Stimulated activated CD8-positive, alpha-beta memory T cell treated with anti-CD3 and anti-CD28 coated beads, Interleukin-4, amount 100 ng/mL, for 24 hours (primary cell): ENCODE data around the gene OR52A1.
"Not testable (repeated sequence)": the region's sequence is repeated elsewhere in the genome, so short reads cannot be mapped to it uniquely, and the experiment has no call there.

Experiments used
- DNase-seq: peaks from one replicate; pipeline ENCODE4 v3.0.0-alpha.2; 2020; ENCODE audit warnings: low read depth

The OR52A1 gene

GRCh38 chr11:5154657-5155056, at the start of gene OR52A1:
Gene OR52A1 (minus strand): TSS chr11:5154757. CDS start chr11:5152369, 2,388 bp downstream.
- no peak for DNase-seq

- DNase-seq, result no peak
Observed at GRCh38 chr11:5203366-5203765, 48.8 kb upstream of the OR52A1 start.

- no peak for DNase-seq
Observed at GRCh38 chr11:5200582-5200981, 46.0 kb upstream of the OR52A1 start, which contains the start of gene OR51V1. Gene OR51V1 (minus strand): TSS chr11:5200682. CDS start chr11:5200682, 0 bp downstream.

- no peak for DNase-seq
Observed at GRCh38 chr11:5198285-5198684, 43.7 kb upstream of the OR52A1 start.

DNA sequence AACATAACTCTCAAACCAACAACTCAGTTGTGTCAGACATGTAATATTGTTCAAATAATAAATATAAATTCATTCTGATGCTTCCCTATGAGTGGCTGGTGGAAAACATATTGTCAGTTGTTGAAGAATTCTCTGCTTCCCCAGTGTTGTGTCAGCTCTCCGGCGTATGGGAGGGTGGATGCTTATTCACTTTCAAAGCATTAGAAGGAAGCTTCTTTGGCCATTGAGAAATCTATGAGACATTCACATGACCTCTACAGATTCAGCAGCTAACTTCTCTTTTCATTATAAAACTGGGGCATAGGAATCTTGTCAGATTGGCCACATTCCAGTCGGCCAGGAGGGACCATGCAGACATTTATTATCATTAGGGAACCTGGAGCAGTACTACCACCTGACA, 43.0 kb upstream of the OR52A1 start:
- no peak for DNase-seq

DNA sequence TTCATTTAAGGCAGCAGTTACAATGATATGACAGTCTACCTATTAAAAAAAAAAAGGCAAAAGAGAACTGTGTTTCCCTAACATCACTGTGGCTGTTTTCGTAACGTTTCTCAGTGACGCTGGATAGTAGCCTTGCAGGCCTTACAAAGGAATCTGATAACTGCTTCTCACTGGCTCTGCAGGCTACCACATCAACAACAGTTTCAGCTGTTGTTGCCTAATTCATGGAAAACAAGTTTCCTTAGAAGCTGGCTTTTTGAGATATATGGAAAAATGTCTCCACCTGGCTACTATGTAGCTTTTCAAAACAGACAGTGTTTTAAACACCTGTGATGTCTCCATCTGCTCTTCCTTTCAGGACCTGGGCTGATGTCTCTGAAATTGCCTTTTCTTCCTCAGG, 42.2 kb upstream of the OR52A1 start:
- DNase-seq, result no peak

DNA sequence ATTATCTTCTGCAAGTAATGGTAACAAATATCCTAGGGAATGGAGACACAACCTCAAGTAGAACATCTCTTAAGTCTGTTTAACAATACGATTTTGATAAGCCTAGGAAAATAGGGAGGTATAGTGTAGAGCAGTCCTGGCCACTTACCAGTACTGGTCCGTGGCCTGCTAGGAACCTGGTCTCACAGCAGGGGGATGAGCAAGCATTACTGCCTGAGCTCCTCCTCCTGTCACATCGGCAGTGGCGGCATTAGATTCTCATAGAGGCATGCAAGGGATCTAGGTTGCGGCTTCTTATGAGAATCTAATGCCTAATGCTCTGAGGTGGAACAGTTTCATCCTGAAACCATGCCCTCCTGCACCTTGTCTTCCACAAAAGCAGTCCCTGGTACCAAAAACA, 41.5 kb upstream of the OR52A1 start:
- no peak for DNase-seq

GRCh38 chr11:5192738-5193137, 38.2 kb upstream of the OR52A1 start:
- DNase-seq, result no peak

GRCh38 chr11:5188201-5188600, 33.6 kb upstream of the OR52A1 start:
- no peak for DNase-seq

DNA sequence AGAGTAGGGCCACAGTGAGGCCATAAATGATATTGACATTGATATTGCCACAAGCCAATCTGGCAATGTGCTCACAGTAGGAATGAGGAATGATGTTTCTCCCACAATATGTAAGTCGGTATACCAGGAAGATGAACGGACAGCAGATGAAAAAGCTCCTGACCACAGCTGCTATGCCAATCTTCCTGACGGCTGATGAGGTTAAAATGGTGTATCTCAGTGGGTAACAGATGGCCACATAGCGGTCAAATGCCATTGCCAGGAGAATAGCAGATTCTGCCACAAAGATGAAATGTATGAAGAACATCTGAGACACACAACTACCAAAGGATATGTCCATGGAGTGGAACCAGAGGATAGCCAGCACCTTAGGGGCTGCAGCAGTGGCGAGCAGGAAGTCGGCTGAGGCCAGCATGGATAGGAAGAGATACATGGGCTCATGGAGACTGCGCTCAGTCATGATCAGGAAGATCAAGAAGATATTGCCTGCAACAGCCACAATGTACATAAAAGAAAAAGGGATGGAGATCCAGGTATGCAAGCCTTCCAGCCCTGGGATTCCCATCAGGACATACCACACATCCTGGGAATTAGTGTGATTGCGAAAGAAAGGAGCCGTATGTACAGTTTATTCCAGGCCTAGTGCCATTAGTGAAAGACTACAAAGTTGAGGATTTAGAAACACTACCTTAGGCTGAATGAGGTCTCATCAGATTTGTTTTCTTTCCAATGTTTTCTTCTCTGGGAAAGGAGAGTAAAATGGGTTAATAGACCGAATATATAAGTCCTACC, 23.7 kb upstream of the OR52A1 start:
- no peak for DNase-seq

DNA sequence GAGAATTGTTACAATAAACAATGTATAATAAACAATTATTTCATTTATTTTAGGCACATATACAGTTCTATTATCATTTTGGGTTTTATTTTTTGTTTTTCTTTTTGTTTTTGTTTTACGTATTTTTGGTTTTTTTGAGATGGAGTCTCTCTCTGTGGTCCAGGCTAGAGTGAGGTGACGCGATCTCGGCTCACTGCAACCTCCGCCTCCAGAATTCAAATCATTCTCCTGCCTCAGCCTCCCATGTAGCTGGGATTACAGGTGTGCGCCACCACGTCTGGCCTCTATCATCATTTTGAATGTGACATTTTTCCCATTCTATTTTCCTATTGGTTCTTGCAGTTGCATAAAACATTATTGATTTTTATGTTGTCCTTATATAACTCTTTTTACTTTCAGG, 20.4 kb upstream of the OR52A1 start:
- no peak for DNase-seq

DNA sequence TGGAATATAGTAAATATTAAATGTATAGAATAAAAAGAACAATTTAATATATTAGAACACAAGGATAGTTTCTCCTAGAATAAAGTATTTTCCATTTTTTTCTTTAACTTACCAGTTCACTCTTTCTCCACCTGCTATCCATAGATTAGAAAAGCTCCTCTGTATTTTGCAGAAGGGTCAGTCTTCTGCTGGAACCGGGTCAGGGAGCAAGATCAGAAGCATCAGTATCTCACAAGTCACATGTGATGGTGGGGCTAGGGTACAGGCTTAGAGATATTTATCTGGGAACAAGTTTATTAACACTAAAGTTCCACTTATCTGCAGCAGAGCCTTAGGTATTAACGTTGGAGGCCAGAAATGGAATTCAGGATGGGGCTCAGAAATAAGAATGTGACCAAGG, 17.3 kb upstream of the OR52A1 start:
- no peak for DNase-seq

DNA sequence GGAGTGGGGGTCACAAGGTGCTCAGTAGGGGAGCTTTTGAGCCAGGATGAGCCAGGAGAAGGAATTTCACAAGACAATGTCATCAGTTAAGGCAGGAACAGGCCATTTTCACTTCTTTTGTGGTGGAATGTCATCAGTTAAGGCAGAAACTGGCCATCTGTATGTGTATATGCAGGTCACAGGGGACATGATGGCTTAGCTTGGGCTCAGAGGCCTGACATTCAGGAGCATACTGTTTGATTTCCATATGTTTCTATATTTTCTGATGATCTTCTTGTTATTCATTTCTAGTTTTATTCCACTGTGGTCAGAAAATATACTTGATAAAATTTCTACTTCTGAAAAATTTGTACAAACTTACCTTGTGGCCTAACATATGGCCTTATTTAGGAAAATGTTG, 11.3 kb upstream of the OR52A1 start:
- not testable (repeated sequence) for DNase-seq

- DNase-seq, result not testable (repeated sequence)
Observed at GRCh38 chr11:5164807-5165206, 10.2 kb upstream of the OR52A1 start.

GRCh38 chr11:5161045-5161444, 6.5 kb upstream of the OR52A1 start:
- not testable (repeated sequence) for DNase-seq

DNA sequence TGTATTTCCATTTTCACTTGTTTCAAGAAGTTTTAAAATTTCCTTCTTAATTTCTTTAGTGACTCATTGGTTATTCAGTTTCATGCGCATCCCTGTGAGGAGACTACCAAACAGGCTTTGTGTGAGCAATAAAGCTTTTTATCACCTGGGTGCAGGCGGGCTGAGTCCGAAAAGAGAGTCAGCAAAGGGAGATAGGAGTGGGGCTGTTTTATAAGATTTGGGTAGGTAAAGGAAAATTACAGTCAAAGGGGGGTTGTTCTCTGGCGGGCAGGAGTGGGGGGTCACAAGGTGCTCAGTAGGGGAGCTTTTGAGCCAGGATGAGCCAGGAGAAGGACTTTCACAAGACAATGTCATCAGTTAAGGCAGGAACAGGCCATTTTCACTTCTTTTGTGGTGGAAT, 5.7 kb upstream of the OR52A1 start:
- DNase-seq, result not testable (repeated sequence)

DNA sequence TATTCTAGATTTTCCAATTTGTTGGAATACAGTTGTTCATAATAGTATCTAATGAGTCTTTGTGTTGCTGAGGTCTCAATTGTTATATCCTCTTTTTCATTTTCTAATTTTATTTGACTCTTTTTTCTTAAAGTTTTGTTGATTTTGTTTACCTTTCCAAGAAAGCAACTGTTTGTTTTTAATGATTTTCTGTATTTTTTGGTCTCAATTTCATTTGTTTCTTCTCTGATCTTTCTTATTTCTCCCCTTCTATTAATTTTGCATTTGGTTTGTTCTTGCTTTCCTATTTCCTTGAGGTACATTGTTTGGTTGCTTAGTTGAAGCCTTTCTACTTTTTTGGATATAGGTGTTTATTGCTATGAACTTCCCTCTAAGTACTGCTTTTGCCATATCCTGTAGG, 5.2 kb upstream of the OR52A1 start:
- no peak for DNase-seq

DNA sequence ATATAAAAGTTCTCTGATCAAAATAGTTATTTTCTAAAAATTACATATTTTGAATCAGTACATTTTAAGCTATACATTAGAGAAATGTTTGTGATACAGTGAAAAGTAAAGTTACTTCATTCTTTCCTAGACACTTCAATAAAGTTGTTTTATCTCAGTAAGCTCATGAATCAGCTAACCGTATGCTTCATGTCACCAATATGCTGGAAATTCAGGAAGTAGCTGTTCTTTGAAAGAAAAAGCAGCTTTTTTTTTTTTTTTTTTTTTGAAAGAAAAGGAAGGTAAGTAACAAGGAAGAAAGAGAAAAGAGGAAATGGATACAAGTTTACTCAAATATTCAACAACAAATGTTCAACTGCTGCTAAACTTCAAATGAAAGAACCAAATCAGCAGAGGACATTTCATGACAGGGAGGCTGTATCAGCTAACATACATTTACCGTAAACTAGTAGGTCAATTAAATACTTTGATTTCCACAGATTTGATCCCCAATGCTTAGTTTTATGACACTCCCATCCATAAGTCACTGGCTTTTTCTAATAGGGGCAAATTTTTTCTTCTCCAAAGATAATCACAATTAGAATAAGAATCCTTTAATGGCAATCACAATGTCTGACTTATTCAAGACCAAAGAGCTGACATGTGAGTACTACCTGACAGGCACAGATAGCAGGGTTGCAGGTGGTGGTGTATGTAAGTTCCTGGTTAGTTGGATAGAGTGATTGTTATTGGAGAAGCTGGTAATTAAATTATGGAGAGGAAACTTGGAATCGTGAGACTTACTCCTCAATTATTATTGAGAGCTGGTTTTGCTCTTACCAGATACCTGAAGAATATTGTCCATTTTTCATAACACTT, 754 bp downstream of the OR52A1 start:
- DNase-seq, result no peak

GRCh38 chr11:5151713-5152153, 2.8 kb downstream of the OR52A1 start:
- DNase-seq, result no peak

DNA sequence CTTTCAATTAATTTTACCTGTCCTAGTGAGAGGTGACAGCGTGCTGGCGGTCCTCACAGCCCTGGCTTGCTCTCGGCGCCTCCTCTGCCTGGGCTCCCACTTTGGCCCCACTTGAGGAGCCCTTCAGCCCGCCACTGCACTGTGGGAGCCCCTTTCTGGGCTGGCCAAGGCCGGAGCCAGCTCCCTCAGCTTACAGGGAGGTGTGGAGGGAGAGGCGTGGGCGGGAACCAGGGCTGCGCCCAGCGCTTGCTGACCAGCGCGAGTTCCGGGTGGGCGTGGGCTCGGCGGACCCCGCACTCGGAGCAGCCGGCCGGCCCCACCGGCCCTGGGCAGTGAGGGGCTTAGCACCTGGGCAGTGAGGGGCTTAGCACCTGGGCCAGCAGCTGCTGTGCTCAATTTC, 10.4 kb downstream of the OR52A1 start:
- not testable (repeated sequence) for DNase-seq

GRCh38 chr11:5137996-5138395, 16.6 kb downstream of the OR52A1 start, which contains the start of gene OR52A5:
Gene OR52A5 (minus strand): TSS chr11:5138356. CDS start chr11:5132642, 5,714 bp downstream.
- DNase-seq, result no peak

DNA sequence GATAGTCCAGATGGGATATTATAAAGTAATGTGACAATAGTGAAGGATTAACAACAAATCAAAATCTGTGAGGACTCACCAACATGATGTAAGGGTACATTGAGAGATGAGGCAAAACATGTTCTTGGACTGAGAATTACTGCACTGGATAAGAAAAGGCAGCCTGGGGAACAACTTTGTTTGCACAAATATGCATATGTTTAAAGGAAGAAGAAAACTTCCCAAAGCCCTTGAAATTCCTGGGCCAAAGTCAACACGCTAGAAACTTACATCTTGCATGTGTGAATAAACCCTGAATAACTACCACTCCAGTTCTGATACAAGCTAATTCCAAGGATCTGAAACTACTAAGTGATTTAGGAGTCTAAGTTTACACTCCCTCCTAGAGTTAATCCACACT, 17.5 kb downstream of the OR52A1 start:
- DNase-seq, result no peak

DNA sequence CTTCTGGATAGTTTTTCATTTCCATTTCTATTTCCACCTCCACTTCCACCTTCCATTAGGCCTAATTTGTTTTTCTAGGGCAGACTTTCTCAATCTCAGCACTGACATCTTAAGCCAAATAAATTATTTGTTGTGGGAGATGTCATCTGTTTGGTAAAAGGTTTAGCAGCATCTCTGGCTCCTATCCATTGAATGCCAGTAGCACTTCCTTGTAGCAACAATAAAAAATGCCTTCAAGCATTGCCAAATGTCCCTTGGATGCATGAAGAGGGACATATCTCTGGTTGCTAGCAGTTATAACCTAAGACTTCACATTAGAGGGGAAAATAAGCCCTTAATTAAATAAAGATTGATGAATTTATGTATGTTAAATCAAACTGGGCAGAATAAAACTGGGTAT, 18.3 kb downstream of the OR52A1 start:
- DNase-seq, result no peak
